HL-60 (cell line): ENCODE data around the gene ICAM5.

ENCODE experiments used
- DNase-seq, 2 experiments: peaks; one replicate each; pipeline ENCODE4 v3.0.0-alpha.2; 2010 to 2020; ENCODE audit warnings: low read depth in 1 of 2, low spot score in 1 of 2
- H3K27ac ChIP-seq: fragments of 250-450 bp; sonication (Bioruptor Pico); replicated peaks from 2 replicates; pipeline ENCODE4 v1.5.1; 2020; ENCODE audit warnings: mild to moderate bottlenecking, moderate library complexity
- H3K27me3 ChIP-seq: fragments of 250-450 bp; sonication (Bioruptor Pico); 2 replicates; pipeline ENCODE4 v1.5.1; 2021; ENCODE audit warnings: mild to moderate bottlenecking, moderate library complexity; ENCODE audit not compliant: insufficient read depth, poor library complexity, severe bottlenecking
- H3K4me3 ChIP-seq: replicated peaks from 2 replicates; pipeline ENCODE4 v1.5.1; 2011; ENCODE audit warnings: mild to moderate bottlenecking, control low read depth, low read length; ENCODE audit not compliant: insufficient read depth
- CTCF ChIP-seq: IDR thresholded peaks from one replicate; pipeline ENCODE4 v1.5.1; 2011; ENCODE audit warnings: low read length, control low read depth, inconsistent platforms; ENCODE audit not compliant: insufficient read depth
- GABPA ChIP-seq: IDR thresholded peaks from 2 replicates; pipeline ENCODE4 v1.6.1; 2012; ENCODE audit warnings: low read depth
- POLR2AphosphoS5 ChIP-seq: IDR thresholded peaks from 2 replicates; pipeline ENCODE4 v1.6.1; 2012; ENCODE audit warnings: low read depth
- SPI1 ChIP-seq: IDR thresholded peaks from 2 replicates; pipeline ENCODE4 v1.6.1; 2012; ENCODE audit warnings: low read depth, mild to moderate bottlenecking, borderline replicate concordance
- TF ChIP-seq, protein P1 (sequence below): IDR thresholded peaks from 2 replicates; pipeline ENCODE4 v1.6.1; 2012; ENCODE audit warnings: low read depth; ENCODE audit not compliant: insufficient replicate concordance

The ICAM5 gene

DNA sequence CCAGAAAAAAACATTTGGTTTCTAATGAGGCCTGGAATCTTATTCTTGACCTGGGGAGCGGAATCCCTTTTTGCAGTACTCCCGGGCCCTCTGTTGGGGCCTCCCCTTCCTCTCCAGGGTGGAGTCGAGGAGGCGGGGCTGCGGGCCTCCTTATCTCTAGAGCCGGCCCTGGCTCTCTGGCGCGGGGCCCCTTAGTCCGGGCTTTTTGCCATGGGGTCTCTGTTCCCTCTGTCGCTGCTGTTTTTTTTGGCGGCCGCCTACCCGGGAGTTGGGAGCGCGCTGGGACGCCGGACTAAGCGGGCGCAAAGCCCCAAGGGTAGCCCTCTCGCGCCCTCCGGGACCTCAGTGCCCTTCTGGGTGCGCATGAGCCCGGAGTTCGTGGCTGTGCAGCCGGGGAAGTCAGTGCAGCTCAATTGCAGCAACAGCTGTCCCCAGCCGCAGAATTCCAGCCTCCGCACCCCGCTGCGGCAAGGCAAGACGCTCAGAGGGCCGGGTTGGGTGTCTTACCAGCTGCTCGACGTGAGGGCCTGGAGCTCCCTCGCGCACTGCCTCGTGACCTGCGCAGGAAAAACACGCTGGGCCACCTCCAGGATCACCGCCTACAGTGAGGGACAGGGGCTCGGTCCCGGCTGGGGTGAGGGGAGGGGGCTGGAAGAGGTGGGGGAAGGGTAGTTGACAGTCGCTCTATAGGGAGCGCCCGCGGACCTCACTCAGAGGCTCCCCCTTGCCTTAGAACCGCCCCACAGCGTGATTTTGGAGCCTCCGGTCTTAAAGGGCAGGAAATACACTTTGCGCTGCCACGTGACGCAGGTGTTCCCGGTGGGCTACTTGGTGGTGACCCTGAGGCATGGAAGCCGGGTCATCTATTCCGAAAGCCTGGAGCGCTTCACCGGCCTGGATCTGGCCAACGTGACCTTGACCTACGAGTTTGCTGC lies 2.7 kb upstream of the ICAM5 start, which contains the start of gene ICAM4:
Gene ICAM4 (plus strand): TSS at position 153 of the 935 bp plus-strand sequence. CDS start 58 bp downstream, at position 211.
- H3K27ac ChIP-seq = peak within 1 kb of the TSS; percentile 80
- peaks cover 32% of the 10 kb centered on the region for H3K27me3 ChIP-seq
- TF ChIP-seq, protein P1, sequence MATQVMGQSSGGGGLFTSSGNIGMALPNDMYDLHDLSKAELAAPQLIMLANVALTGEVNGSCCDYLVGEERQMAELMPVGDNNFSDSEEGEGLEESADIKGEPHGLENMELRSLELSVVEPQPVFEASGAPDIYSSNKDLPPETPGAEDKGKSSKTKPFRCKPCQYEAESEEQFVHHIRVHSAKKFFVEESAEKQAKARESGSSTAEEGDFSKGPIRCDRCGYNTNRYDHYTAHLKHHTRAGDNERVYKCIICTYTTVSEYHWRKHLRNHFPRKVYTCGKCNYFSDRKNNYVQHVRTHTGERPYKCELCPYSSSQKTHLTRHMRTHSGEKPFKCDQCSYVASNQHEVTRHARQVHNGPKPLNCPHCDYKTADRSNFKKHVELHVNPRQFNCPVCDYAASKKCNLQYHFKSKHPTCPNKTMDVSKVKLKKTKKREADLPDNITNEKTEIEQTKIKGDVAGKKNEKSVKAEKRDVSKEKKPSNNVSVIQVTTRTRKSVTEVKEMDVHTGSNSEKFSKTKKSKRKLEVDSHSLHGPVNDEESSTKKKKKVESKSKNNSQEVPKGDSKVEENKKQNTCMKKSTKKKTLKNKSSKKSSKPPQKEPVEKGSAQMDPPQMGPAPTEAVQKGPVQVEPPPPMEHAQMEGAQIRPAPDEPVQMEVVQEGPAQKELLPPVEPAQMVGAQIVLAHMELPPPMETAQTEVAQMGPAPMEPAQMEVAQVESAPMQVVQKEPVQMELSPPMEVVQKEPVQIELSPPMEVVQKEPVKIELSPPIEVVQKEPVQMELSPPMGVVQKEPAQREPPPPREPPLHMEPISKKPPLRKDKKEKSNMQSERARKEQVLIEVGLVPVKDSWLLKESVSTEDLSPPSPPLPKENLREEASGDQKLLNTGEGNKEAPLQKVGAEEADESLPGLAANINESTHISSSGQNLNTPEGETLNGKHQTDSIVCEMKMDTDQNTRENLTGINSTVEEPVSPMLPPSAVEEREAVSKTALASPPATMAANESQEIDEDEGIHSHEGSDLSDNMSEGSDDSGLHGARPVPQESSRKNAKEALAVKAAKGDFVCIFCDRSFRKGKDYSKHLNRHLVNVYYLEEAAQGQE = no peak
- peak; percentile 39; the same call in 1 of the 2 replicates for TF ChIP-seq POLR2AphosphoS5
- peak in 1 of 2 experiments; percentile 92 for DNase-seq
- H3K4me3 ChIP-seq = peak within 1 kb of the TSS; percentile 38

GRCh38 chr19:10288662-10289166 lies 1.0 kb upstream of the ICAM5 start:
- DNase-seq = no peak
- TF ChIP-seq, protein P1 = no peak
- TF ChIP-seq GABPA (no peak), SPI1 (no peak), CTCF (no peak), POLR2AphosphoS5 (no peak)
- no peak overlapping the region for H3K4me3 ChIP-seq
- H3K27ac ChIP-seq = no peak overlapping the region
- H3K27me3 ChIP-seq = peaks cover 44% of the 10 kb centered on the region

GRCh38 chr19:10289167-10289835 lies 451 bp upstream of the ICAM5 start:
- TF ChIP-seq, protein P1 = no peak
- TF ChIP-seq POLR2AphosphoS5 = no peak
- Histone ChIP-seq H3K27me3 (peaks cover 49% of the 10 kb centered on the region), H3K27ac (no peak overlapping the region), H3K4me3 (peak overlapping the region; percentile 16)
- peak in 1 of 2 experiments; percentile 43 for DNase-seq
